ENCODE data around the gene TMEM53. TPM values are rescaled to one million over a fixed set of nuclear protein-coding genes. Genes with fewer than 3 reads are reported as not detected.

The TMEM53 gene
- total RNA-seq, 1 donor from 2014 or later, result 8.1 TPM

- ATAC-seq (ENCODE audit: poor library complexity) (no peak), DNase-seq (no peak)
- intact Hi-C loops (cut with DNase I), result no loop called here
Observed at GRCh38 chr1:44637702-44638411, 36.4 kb downstream of the TMEM53 start.

DNA sequence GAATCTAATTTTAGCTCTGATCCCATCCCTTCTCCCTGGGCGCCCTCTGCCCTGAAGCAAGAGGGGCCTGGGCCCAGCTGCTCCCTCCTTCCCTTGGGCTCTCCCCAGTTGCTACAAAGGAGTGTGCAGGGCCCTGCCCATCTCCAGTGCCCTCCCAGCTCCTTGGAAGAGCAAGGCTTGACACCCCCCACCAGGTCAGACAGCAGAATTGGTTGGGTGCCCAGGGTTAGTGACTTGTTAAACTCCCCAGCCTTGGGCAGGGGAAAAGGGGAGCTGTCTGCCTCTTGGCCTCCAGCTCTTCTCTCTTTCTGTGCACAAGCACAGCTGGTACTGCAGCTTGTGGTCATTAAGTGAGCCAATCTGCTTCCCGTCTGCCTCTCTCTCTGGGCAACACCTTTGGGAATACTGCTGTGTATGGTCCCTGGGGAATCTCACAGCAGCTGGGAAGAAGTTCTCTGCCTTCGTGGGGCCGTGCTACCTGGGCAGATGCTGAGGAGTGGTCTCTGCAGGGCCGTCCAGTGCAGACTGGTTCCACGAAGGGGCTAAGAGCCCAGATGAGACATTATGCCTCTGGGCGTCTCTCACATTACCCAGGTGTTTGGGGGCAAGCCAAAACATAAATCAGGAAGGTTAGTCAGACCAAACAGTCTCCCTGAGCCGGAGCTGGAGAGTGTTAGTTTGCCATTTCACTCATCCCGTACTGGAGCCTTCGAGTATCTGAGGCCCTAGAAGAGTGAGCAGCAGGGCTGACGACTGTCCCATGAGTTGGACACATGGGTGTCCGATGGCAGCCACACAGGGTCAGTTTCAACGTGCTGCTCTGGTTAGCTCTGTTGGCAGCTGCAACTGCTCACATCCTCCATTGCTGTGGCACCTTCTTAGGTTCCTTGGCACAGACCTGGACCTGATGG is 37.3 kb downstream of the TMEM53 start:
- intact Hi-C loops (cut with DNase I), result no loop called here
- no peak for DNase-seq
- no peak for ATAC-seq (ENCODE audit: poor library complexity)

- DNase-seq (no peak), ATAC-seq (ENCODE audit: poor library complexity) (no peak)
- intact Hi-C loops (cut with DNase I), result no loop called here
Observed at GRCh38 chr1:44636083-44636687, 38.1 kb downstream of the TMEM53 start.

DNA sequence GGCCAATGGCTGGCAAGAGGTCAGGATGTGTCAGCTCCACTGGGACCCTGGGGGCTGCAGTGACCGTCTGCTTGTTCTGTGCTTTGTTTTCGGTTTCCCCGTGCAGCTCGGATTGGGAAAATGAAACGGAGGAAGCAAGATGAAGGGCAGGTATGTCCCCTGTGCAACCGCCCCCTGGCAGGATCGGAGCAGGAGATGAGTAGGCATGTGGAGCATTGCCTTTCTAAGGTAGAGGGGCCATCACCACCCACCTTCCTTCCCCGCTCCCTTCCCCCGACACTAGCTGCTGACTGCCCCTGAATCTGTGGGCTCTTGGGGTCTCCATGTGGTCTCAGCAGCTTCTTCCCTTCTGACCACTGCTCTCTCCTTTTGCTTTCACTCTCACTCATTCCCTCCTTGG is 38.8 kb downstream of the TMEM53 start:
- DNase-seq (no peak), ATAC-seq (ENCODE audit: poor library complexity) (no peak)
- intact Hi-C loops (cut with DNase I), result no loop called here

GRCh38 chr1:44634606-44635189 is 39.6 kb downstream of the TMEM53 start:
- ATAC-seq (ENCODE audit: poor library complexity) (no peak), DNase-seq (no peak)
- intact Hi-C loops (cut with DNase I), result no loop called here

DNA sequence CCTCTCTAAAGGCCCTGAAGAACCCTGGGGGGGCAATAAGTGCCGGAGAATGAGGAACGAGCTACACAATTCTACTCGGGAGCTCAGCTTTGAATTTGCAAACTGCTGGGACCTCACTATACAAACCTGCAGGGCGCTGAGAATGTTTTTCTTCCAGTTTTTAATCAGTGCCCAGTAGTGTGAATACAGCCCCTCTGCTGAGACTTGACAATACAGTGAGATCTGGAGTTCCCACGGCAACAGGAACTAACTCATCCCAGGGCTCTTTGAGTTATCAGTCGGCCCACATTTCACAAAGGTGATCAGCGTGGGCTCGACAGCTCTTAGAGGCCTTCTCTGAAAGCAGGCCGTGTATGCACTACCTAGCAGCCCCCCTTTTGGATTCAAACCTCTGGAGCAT is 41.7 kb downstream of the TMEM53 start:
- DNase-seq (no peak), ATAC-seq (ENCODE audit: poor library complexity) (no peak)
- intact Hi-C loops (cut with DNase I), result no loop called here

- intact Hi-C loops (cut with DNase I), result no loop called here
- ATAC-seq (ENCODE audit: poor library complexity), result peak; percentile 87
Observed at GRCh38 chr1:44631647-44632539, 42.4 kb downstream of the TMEM53 start.

GRCh38 chr1:44631333-44631646 is 43.0 kb downstream of the TMEM53 start:
- no peak for DNase-seq
- ATAC-seq (ENCODE audit: poor library complexity), result no peak
- intact Hi-C loops (cut with DNase I), result no loop called here

More at GRCh38 chr1:44631647-44632539, 42.4 kb downstream of the TMEM53 start:
- DNase-seq, result peak; percentile 96

- intact Hi-C loops (cut with DNase I), result no loop called here
- DNase-seq (no peak), ATAC-seq (ENCODE audit: poor library complexity) (no peak)
Observed at GRCh38 chr1:44630116-44630515, 44.2 kb downstream of the TMEM53 start.

DNA sequence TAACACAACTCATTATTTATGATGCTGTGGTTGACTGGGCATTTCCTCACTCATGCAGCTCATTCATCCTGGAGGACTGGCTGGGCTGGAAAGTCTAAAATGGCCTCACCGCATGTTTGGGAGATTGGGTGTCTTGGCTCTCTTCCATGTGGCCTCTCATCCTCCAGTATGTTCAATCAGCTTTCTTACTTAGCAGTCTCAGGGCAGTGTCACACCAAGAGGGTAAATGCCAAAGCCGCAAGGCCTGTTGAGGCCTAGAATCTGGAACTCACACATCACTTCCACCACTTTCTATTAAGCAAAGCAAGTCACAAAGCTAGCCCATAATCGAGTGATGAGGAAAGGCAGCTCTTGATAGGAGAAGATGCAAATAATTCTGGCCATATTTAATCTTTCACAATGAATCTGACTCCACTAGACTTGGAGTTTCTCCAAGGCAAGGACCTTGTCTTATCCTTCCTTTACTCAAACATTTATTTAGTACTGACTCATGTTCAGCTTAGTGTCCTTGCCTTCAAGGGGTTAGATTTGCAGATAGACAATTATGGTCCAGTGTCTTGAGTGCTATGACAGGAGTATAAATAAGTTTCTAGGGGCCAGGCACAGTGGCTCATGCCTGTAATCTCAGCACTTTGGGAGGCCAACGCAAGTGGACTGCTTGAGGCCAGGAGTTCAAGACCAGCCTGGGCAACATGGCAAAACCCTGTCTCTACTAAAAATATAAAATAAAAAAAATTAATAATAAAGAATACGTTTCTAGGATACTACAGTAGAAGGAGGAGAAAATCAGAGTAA is 45.1 kb downstream of the TMEM53 start:
- ATAC-seq (ENCODE audit: poor library complexity), result no peak

DNA sequence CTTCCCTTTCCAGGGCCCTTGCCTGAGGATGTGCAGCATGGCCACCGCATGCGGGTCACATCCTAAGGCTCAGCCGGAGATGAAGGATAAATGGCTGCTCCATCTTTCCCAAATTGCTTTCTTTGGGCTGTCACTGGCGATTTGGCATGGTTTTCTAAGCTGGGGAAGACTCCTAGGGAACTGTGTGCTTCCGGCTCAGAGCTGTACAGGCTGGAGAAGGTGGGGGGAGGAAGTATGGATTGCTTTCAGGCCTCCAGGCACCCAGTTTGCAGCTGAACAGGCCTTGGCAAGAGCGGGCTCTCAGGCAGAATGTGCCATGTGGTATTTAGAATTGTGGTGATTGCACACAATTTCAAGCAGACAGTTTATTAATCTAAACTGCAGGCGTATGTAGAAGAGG is 48.9 kb downstream of the TMEM53 start:
- intact Hi-C loops (cut with DNase I), result no loop called here
- DNase-seq (no peak), ATAC-seq (ENCODE audit: poor library complexity) (no peak)

More for the DNA sequence above, 45.1 kb downstream of the TMEM53 start:
- no peak for DNase-seq
- intact Hi-C loops (cut with DNase I), result no loop called here

DNA sequence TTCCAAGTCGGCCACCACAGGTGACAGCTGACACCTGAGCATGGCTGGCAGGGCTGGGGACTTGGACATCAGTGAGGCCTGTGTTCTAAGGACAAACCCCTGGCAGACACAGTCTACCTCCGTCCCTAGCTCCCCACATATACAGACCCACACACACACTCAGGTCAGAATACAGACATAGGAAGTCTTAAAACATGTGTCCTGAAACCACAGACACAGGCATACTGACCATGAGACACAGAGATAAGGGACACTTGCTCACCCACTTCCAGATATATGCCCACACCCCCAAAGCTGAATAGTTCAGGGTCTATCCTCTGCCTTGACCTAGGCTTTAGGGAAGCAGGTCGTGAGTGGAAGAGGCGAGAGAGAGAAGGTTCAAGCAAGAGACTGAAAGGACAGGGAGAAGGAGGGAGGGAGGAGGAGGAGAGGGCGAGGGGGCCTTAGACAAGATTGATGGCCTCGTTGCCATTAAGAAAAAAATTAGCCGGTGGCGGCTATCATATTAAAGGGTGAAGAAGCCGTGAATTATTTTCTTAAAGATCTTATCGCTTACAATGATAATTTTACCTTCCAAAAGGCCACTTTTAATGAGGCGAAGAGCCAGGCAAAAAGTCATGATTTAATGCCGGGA is 49.9 kb downstream of the TMEM53 start:
- DNase-seq, result no peak
- no peak for ATAC-seq (ENCODE audit: poor library complexity)
- intact Hi-C loops (cut with DNase I), result no loop called here

DNA sequence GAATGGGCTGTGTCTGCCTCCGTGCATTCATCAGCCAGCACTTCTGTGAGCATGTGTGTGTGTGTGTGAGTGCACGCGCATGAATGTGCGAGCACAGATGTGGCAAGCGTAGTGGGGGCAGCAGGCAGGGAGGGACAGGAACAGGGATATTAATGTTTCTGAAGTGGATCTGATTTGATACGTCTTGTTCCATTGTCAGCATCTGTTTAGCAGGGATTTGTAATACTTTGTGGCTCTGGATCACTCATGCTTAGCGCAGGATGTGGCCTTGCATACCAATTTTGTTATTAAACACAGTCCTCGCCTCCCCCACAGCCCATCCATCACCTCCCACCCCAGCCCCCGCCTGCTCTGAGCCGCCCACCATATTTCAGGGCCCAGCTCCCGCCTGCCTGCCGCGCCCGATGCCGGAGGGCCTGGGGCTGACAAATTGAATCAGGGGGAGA is 52.4 kb downstream of the TMEM53 start:
- ATAC-seq (ENCODE audit: poor library complexity) (no peak), DNase-seq (no peak)
- intact Hi-C loops (cut with DNase I), result no loop called here

- intact Hi-C loops (cut with DNase I), result no loop called here
- ATAC-seq (ENCODE audit: poor library complexity) (no peak), DNase-seq (no peak)
Observed at GRCh38 chr1:44620072-44620471, 54.2 kb downstream of the TMEM53 start.

- no peak for DNase-seq
- ATAC-seq (ENCODE audit: poor library complexity), result no peak
- intact Hi-C loops (cut with DNase I), result no loop called here
Observed at GRCh38 chr1:44619261-44619900, 54.9 kb downstream of the TMEM53 start.

DNA sequence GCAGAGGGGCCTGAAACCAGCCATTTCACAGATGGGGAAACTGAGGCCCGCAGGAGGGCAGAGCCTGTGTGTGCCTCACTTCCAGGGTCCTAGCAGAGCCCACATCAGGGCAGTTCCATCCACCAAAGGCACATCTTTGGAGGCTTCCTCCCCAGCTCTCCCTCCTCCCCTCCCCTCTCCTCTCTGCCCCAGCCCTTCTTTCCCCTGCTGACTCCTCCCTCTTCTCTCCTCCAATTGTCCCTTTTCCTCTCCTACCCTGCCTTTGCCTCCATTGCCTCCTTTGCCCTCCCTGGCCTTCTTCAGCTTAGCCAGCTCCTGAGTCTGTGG is 56.6 kb downstream of the TMEM53 start:
- intact Hi-C loops (cut with DNase I), result no loop called here
- DNase-seq, result no peak
- no peak for ATAC-seq (ENCODE audit: poor library complexity)

Measured in Right ventricle myocardium superior (tissue), 1 donor.